Measurements from ENCODE around the gene JADE1. TPM values are rescaled to one million over a fixed set of nuclear protein-coding genes. Genes with fewer than 3 reads are reported as not detected.
A peak's percentile ranks its signal among the peaks of the same experiment; 100 is the strongest.

Gene JADE1
- total and polyA plus RNA-seq, 9 of the 15 experiments (the other 6 are each of a cell fraction or from before 2014, with no cell fraction given): 8.3 to 37.9 (median 24.4) TPM

- peak; percentile 88 for TF ChIP-seq GABPA (tag; conservative IDR thresholded peaks at IDR 0.05; ENCODE audit: low read depth)
- TF ChIP-seq HINFP (tag; conservative IDR thresholded peaks at IDR 0.05; ENCODE audit: low read depth): no peak
- TF ChIP-seq PREB (CRISPR knock-in tag; IDR thresholded peaks at IDR 0.05): no peak
- no peak for TF ChIP-seq SRSF7 (optimal IDR thresholded peaks at IDR 0.05; ENCODE audit: low read depth, low read length)
- TF ChIP-seq ZFP91 (CRISPR knock-in tag; IDR thresholded peaks at IDR 0.05): no peak
- no peak for TF ChIP-seq BRCA1 (IDR thresholded peaks at IDR 0.05)
- no peak for TF ChIP-seq BRCA1 (CRISPR knock-in tag; IDR thresholded peaks at IDR 0.05)
- no peak for TF ChIP-seq ZNF644 (tag; IDR thresholded peaks at IDR 0.05; ENCODE audit: low read depth)
- no peak for TF ChIP-seq CAMTA2 (CRISPR knock-in tag; conservative IDR thresholded peaks at IDR 0.05)
- no peak for TF ChIP-seq PRMT5 (CRISPR knock-in tag; IDR thresholded peaks at IDR 0.05)
- TF ChIP-seq ZC3H8 (IDR thresholded peaks at IDR 0.05): no peak
- TF ChIP-seq ARID3A (IDR thresholded peaks at IDR 0.05; ENCODE audit: borderline replicate concordance, low read depth, low read length): no peak
- TF ChIP-seq MYNN (IDR thresholded peaks at IDR 0.05): no peak
- no peak for TF ChIP-seq MYNN (CRISPR knock-in tag; IDR thresholded peaks at IDR 0.05)
- no peak for TF ChIP-seq ZNF449 (CRISPR knock-in tag; IDR thresholded peaks at IDR 0.05)
- TF ChIP-seq CLOCK (CRISPR knock-in tag; IDR thresholded peaks at IDR 0.05; ENCODE audit: borderline replicate concordance): no peak
- TF ChIP-seq MAFF (IDR thresholded peaks at IDR 0.05; ENCODE audit: low read length): no peak
- TF ChIP-seq EHMT2 (IDR thresholded peaks at IDR 0.05): no peak
These were observed 2.3 kb downstream of the JADE1 start (continued) for GRCh38 chr4:128811571-128812441.

All from K562 (cell line).